ENCODE data around the gene ENTHD1.

Gene ENTHD1

DNA sequence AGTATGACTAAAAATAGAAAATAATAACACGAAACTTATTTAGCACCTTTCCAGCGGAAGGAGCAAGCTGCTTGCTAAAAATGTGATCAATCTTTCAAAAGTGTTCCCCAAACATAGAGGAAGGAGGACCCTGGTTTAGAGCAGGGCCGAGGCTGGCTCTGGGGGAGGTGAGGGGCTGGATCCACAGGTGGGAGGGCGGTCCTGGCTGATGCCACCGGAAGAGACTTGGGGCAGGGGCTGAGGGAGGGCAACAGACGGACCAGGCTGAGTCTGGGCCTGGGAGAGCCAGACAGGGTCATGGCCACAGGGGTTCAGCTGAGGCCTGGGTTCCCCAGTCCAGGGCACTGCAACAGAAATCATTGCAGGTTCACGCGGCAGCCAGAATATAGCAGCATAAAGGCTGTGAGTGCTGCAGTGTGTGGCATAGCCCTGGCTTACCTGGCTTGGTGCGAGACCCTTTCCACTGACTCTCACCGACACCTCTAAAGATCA, 179.7 kb downstream of the ENTHD1 start:
- no peak for DNase-seq (ENCODE audit: low read depth)

GRCh38 chr22:39712751-39713525, 180.6 kb downstream of the ENTHD1 start:
- no peak for DNase-seq (ENCODE audit: low read depth)

DNA sequence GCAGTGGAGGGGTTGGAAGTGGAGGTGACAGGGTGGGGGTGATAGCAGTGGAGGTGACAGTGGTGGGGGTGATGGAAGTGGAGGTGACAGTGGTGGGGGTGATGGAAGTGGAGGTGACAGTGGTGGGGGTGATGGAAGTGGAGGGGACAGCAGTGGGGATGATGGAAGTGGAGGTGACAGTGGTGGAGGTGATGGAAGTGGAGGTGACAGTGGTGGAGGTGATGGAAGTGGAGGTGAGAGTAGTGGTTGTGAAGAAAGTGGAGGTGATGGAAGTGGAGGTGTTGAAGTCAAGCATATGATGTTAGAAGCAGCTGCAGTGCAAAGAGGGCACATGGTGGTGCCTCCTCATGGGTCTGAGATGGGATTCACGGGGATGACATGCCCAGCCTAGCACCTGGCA, 181.5 kb downstream of the ENTHD1 start:
- no peak for DNase-seq (ENCODE audit: low read depth)

DNA sequence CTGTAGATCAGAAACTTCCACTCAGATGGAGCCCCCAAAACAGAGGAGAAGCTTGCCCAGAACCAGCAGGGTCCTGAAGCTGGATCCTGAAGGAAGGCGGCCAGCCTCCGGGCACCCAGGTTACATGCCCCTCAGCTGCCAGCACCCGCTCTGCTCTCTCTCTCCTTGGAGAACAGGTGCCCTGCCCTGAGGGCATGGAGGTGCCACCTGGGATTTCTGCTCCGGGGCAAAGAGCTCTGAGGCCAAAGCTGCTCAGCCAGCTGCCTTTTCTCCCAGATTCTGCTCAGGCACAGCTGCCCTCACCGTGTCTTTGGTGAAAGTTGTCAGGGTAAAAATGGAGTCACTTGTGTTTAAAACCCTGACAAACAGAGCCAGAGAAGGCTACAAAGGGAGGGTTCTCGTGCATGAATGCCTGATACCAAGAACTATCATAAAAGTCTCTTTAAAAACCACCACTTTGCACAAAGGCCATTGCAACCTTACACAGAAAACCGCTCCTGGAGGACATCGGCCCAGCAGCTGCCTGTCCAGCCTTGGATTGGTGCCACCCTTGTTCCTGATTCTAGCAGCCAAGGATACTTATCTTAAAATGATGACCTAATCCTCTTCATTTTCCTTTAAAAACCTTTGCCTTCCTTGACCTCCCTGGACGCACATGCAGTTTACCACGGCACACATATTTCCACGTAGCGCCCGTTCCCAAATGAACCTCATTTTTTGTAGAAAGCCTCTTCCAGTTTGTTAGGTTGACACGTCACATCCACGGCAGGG, 183.0 kb downstream of the ENTHD1 start:
- no peak for DNase-seq (ENCODE audit: low read depth)

GRCh38 chr22:39707816-39708215, 185.7 kb downstream of the ENTHD1 start:
- DNase-seq (ENCODE audit: low read depth): no peak

DNA sequence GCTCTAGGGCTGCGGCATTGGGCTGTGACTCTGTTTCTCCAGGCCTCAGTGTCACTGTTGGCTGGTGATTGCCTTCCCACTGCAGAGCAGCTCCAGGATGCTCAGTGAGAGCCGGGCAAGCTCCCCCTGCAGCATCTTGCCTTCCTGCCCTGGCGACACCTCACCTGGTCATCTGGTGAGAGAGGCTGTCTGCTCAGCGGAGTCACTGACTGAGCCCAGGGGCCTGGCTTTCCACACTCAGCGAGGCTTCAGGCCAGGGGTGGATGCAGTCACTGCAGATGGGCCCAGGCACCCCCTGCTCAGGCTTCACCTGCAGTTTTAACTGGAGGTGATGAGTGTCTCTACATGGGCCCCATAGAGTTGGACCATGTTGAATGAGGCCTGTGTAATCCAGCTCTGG, 186.2 kb downstream of the ENTHD1 start:
- no peak for DNase-seq (ENCODE audit: low read depth)

GRCh38 chr22:39706376-39707140, 187.0 kb downstream of the ENTHD1 start:
- no peak for DNase-seq (ENCODE audit: low read depth)

DNA sequence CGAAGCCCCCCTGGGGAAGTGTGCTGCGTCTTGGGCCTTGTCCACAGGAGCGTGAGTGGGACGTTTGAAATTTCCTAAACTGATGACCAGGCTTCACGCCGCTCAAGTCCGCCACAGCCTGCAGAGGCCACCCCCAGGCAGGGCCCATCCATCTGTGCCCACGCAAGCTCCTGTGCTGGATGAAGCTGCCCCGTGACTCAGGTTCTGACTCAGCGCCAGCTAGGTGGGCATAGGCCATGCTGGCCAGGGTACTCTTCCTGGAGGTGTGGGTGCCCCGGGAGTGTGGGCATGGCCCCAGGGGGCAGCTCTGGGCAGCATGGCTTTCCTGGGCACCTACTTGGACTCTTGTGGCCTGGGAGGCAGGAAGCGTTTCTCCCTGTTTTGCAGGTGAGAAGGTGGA, 188.2 kb downstream of the ENTHD1 start:
- no peak for DNase-seq (ENCODE audit: low read depth)

GRCh38 chr22:39703928-39704639, 189.5 kb downstream of the ENTHD1 start:
- no peak for DNase-seq (ENCODE audit: low read depth)

GRCh38 chr22:39703091-39703490, 190.5 kb downstream of the ENTHD1 start:
- no peak for DNase-seq (ENCODE audit: low read depth)

- DNase-seq (ENCODE audit: low read depth): no peak
Measured at GRCh38 chr22:39700565-39700964, 193.0 kb downstream of the ENTHD1 start.

- DNase-seq (ENCODE audit: low read depth): no peak
Measured at GRCh38 chr22:39699631-39700360, 193.8 kb downstream of the ENTHD1 start.

- DNase-seq (ENCODE audit: low read depth): no peak
Measured at GRCh38 chr22:39697790-39698430, 195.7 kb downstream of the ENTHD1 start.

DNA sequence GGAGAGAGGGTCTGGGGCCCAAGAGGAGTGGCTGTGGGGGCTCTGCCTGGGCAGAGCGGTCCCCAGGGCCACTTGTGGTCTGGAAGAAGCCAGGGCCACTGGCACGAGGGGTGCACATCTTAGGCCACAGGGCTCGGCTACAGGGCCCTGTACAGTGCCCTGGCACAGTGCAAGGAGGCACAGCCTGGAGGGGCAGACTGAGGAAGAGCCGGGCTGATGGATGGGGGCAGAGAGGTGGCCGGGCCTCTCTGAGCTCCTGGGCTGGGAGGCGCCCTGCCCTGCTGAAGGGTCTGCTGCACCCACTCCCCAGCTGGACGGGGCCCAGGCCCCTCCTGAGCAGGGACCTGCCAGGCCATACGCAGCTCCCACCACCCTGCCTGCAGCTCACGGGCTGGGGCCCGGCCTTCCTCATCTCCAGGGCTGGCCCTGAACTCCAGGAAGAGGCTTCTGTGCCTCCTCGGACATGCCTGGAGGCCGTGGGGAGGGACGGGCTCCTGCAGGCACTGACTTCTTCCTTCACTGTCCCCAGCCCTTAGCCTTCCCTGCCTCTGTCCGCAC, 199.5 kb downstream of the ENTHD1 start:
- DNase-seq (ENCODE audit: low read depth): no peak

Data from activated gamma-delta T cell treated with anti-CD3 and anti-CD28 coated beads, Interleukin-2, amount 50 U/mL, for 16 hours (primary cell).